MM.1S (cell line): ENCODE measurements around the gene SCARF2.

ENCODE experiments used
- DNase-seq: peaks from one replicate; pipeline ENCODE4 v3.0.0-alpha.2; 2015
- H2AFZ ChIP-seq: fragments of 300-600 bp; sonication (generic); 2 replicates; pipeline ENCODE4 v1.6.0; 2016; ENCODE audit warnings: antibody characterized with exemption, low read length
- H3F3A ChIP-seq: fragments of 300-600 bp; sonication (generic); 2 replicates; pipeline ENCODE4 v1.6.1; 2016; ENCODE audit warnings: mild to moderate bottlenecking, antibody characterized with exemption, low read length, moderate library complexity, mixed read lengths; ENCODE audit not compliant: insufficient read depth
- H3K27ac ChIP-seq: fragments of 300-600 bp; sonication (generic); 2 replicates; pipeline ENCODE4 v1.5.1; 2016; ENCODE audit warnings: mild to moderate bottlenecking, low read length
- H3K27me3 ChIP-seq: fragments of 300-600 bp; sonication (generic); replicated peaks from 2 replicates; pipeline ENCODE4 v1.6.0; 2016; ENCODE audit warnings: low read length; ENCODE audit not compliant: insufficient read depth
- H3K36me3 ChIP-seq: fragments of 300-600 bp; sonication (generic); replicated peaks from 2 replicates; pipeline ENCODE4 v1.6.1; 2016; ENCODE audit warnings: mild to moderate bottlenecking, low read length, mixed read lengths; ENCODE audit not compliant: insufficient read depth
- H3K4me1 ChIP-seq: fragments of 300-600 bp; sonication (generic); 2 replicates; pipeline ENCODE4 v1.6.1; 2016; ENCODE audit warnings: low read length, mixed read lengths
- H3K4me2 ChIP-seq: fragments of 300-600 bp; sonication (generic); 2 replicates; pipeline ENCODE4 v1.6.0; 2016; ENCODE audit warnings: low read depth, low read length
- H3K4me3 ChIP-seq: fragments of 300-600 bp; sonication (generic); 2 replicates; pipeline ENCODE4 v1.5.1; 2016; ENCODE audit warnings: low read length, mixed read lengths
- H3K79me2 ChIP-seq: fragments of 300-600 bp; sonication (generic); 2 replicates; pipeline ENCODE4 v1.6.1; 2016; ENCODE audit warnings: mixed run types, low read length, mixed read lengths
- H3K9ac ChIP-seq: fragments of 300-600 bp; sonication (generic); 2 replicates; pipeline ENCODE4 v1.6.1; 2016; ENCODE audit warnings: low read length, mixed read lengths
- H3K9me2 ChIP-seq: fragments of 300-600 bp; sonication (generic); replicated peaks from 2 replicates; pipeline ENCODE4 v1.6.1; 2016; ENCODE audit warnings: mild to moderate bottlenecking, low read length, mixed read lengths; ENCODE audit not compliant: insufficient read depth
- H3K9me3 ChIP-seq: fragments of 300-600 bp; sonication (generic); replicated peaks from 2 replicates; pipeline ENCODE4 v1.6.1; 2016; ENCODE audit warnings: mild to moderate bottlenecking, low read length, mixed read lengths; ENCODE audit not compliant: insufficient read depth
- H4K20me1 ChIP-seq: fragments of 300-600 bp; sonication (generic); 2 replicates; pipeline ENCODE4 v1.6.1; 2016; ENCODE audit warnings: mild to moderate bottlenecking, low read length, moderate library complexity, mixed read lengths; ENCODE audit not compliant: insufficient read depth
- EZH2 ChIP-seq: fragments of 300-600 bp; sonication (generic); optimal IDR thresholded peaks from 2 replicates; pipeline ENCODE3; 2017; ENCODE audit warnings: low read depth, mild to moderate bottlenecking, antibody characterized with exemption, low read length, mixed read lengths
- EZH2phosphoT487 ChIP-seq: fragments of 300-600 bp; sonication (generic); IDR thresholded peaks from 2 replicates; pipeline ENCODE4 v1.6.1; 2018; ENCODE audit warnings: antibody characterized with exemption, low read length
- TF ChIP-seq, protein P1 (sequence below): fragments of 300-600 bp; sonication (generic); IDR thresholded peaks from 2 replicates; pipeline ENCODE4 v1.5.1; 2016; ENCODE audit warnings: antibody characterized with exemption, low read length, mixed read lengths

Gene SCARF2

GRCh38 chr22:20469110-20469868, 31.7 kb upstream of the SCARF2 start:
- Histone ChIP-seq H3K4me3 (no peak overlapping the region), H3K27me3 (no peaks in the 10 kb centered on the region), H3K79me2 (no peaks in the 10 kb centered on the region), H3K4me2 (no peak overlapping the region), H3K9me2 (no peaks in the 10 kb centered on the region), H2AFZ (no peak overlapping the region), H3K4me1 (peaks cover 19% of the 10 kb centered on the region), H3K9me3 (no peaks in the 10 kb centered on the region), H3K9ac (no peak overlapping the region), H3F3A (no peaks in the 10 kb centered on the region), H3K27ac (no peak overlapping the region), H4K20me1 (no peaks in the 10 kb centered on the region), H3K36me3 (no peaks in the 10 kb centered on the region)
- DNase-seq = peak; percentile 11
- no peak for TF ChIP-seq EZH2phosphoT487
- TF ChIP-seq EZH2 = no peak
- TF ChIP-seq, protein P1, sequence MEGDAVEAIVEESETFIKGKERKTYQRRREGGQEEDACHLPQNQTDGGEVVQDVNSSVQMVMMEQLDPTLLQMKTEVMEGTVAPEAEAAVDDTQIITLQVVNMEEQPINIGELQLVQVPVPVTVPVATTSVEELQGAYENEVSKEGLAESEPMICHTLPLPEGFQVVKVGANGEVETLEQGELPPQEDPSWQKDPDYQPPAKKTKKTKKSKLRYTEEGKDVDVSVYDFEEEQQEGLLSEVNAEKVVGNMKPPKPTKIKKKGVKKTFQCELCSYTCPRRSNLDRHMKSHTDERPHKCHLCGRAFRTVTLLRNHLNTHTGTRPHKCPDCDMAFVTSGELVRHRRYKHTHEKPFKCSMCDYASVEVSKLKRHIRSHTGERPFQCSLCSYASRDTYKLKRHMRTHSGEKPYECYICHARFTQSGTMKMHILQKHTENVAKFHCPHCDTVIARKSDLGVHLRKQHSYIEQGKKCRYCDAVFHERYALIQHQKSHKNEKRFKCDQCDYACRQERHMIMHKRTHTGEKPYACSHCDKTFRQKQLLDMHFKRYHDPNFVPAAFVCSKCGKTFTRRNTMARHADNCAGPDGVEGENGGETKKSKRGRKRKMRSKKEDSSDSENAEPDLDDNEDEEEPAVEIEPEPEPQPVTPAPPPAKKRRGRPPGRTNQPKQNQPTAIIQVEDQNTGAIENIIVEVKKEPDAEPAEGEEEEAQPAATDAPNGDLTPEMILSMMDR = no peak

DNA sequence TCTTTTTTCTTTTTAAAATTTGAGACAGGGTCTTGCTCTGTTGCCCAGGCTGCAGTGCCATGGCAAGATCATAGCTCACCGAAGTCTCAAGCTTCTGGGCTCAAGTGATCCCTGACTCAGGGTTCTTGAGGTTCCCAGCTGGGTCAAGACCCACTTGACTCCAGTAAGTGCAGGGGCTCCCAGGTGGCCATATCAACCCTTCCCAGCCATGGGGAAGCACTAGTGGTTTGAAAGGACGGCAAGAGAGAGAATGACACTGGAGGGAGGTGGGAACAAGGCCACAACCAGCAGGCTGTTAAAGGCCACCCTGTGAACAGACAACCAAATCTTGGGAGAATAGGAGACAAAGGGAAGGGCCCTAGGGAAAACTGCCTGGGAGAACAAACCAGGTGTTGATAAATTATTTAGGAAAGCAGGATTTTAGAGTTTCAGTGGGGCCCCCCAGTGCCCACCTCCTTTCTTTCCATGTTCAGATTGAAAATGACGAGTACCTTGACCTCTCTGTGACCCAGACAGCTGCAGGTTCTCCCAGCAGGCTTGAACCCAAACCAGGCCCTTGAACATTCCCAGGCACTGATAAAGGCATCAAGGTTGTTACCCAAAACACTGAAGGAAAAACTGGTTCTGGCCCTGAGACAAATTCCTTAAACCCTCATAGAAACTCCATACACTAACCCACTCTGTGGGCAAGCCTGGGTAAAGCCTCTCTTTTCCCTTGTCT, 29.2 kb upstream of the SCARF2 start:
- no peaks in the 10 kb centered on the region for H3K9me3 ChIP-seq
- no peaks in the 10 kb centered on the region for H3K9me2 ChIP-seq
- H3K36me3 ChIP-seq = no peaks in the 10 kb centered on the region
- H3K4me2 ChIP-seq = no peak overlapping the region
- no peaks in the 10 kb centered on the region for H3K27me3 ChIP-seq
- H3K4me3 ChIP-seq = no peak overlapping the region
- H3F3A ChIP-seq = peaks cover 9% of the 10 kb centered on the region
- H3K79me2 ChIP-seq = no peaks in the 10 kb centered on the region
- H2AFZ ChIP-seq = no peak overlapping the region
- no peak for DNase-seq
- no peak overlapping the region for H3K9ac ChIP-seq
- no peak for TF ChIP-seq EZH2phosphoT487
- TF ChIP-seq, protein P1 = no peak
- no peak for TF ChIP-seq EZH2
- H4K20me1 ChIP-seq = no peaks in the 10 kb centered on the region
- H3K4me1 ChIP-seq = peaks cover 34% of the 10 kb centered on the region
- H3K27ac ChIP-seq = no peak overlapping the region

DNA sequence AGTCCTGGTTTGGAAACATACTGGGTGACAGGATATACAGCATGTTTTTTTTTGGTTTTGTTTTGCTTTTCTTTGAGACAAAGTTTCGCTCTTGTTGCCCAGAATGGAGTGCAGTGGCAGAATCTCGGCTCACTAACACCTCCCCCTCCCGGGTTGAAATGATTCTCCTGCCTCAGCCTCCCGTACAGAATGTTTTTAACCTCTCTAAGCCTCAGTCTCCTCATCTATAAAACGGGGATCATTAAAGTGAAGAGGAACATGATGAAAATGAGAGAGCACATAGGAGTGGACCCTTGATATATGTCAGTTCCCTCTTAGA, 28.1 kb upstream of the SCARF2 start:
- no peak for TF ChIP-seq EZH2
- TF ChIP-seq EZH2phosphoT487 = no peak
- TF ChIP-seq, protein P1 = no peak
- Histone ChIP-seq H3K9me3 (no peaks in the 10 kb centered on the region), H3K4me2 (no peak overlapping the region), H2AFZ (no peak overlapping the region), H3K27ac (no peak overlapping the region), H3K4me3 (no peak overlapping the region), H3K4me1 (peaks cover 34% of the 10 kb centered on the region), H3K27me3 (no peaks in the 10 kb centered on the region), H4K20me1 (no peaks in the 10 kb centered on the region), H3K9ac (no peak overlapping the region), H3K9me2 (no peaks in the 10 kb centered on the region), H3K36me3 (no peaks in the 10 kb centered on the region), H3F3A (peaks cover 9% of the 10 kb centered on the region), H3K79me2 (no peaks in the 10 kb centered on the region)
- DNase-seq = peak; percentile 40
